HG03342 (cell line): ENCODE measurements around the gene BZW2.

Experiments
- ATAC-seq: cut with Tn5 transposase; IDR thresholded peaks from one replicate; pipeline ENCODE4 v1.9.1; 2021; ENCODE audit warnings: mild to moderate bottlenecking, moderate library complexity; ENCODE audit not compliant: unreplicated experiment

BZW2 gene

DNA sequence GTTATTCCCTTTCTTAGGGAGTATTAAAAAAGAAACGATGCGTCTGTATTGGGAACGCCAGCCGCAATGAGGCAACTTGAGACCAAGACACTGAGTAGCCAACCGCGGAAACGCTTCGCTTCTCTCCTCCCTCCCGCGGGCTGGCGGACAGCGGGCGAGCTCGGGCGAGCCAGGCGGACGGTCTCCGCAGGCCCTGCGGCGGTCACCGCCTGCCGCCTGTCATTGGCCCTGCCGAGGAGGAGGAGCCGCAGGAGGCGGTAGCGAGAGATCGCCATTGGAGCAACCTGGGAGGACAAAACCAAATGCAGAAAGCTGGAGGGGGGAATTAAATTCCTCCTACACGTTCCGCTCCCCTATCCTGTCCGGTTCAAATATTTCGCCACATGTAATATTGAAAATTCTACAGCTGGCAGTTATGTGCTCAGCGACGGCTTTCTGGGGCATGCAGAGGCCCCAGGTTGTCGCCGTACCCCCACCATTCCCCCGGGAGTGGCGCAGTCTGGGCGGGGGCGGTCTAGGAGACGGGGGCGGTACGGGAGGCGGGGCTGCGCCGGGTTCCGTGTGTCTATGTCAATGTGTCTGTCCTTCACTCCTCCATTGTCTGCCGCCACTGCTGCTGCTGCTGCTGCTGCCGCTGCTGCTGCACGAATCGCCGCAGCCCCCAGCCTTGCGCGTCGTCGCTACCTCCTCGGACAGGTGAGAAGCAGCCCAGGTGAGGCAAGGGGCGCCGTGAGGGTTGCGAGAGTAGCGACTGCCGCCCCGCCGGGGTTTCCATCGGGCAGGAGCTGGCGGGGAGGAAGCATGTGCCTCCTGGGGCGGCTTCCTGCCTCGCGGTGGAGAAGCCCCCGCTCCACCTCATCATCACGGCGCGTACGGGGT lies at the start of gene BZW2, which contains the start of gene ANKMY2:
TSS of gene BZW2 (plus strand) at position 589 of the 879 bp plus-strand sequence. CDS start 19,263 bp downstream, outside the sequence.
TSS of gene ANKMY2 (minus strand) at position 162 of the 879 bp plus-strand sequence. CDS start 181 bp downstream, outside the sequence.
- peak; percentile 96 for ATAC-seq

GRCh38 chr7:16598015-16598414 lies 48.0 kb upstream of the BZW2 start:
- no peak for ATAC-seq

DNA sequence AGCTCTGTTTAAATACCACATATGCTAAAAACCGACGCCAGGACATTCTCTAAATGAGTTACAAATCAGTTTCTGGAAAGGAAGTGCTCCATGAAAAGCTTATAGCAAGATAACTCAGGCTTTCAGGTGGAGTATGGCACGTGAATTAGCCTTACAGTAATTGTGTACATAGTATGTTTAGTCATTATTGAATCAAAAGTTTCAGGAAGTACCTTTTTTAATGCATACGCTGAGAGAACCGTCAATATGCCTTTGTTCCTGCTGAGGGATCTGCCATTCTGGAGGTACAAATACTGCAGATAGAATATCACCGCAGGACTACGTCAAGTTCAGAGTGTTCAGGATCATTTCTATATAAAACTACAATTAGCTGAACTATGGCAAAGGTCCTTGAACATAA lies 46.1 kb upstream of the BZW2 start:
- ATAC-seq: no peak

- no peak for ATAC-seq
Observed at GRCh38 chr7:16603633-16604032, 42.3 kb upstream of the BZW2 start.

- ATAC-seq: no peak
Observed at GRCh38 chr7:16604054-16604453, 41.9 kb upstream of the BZW2 start.

DNA sequence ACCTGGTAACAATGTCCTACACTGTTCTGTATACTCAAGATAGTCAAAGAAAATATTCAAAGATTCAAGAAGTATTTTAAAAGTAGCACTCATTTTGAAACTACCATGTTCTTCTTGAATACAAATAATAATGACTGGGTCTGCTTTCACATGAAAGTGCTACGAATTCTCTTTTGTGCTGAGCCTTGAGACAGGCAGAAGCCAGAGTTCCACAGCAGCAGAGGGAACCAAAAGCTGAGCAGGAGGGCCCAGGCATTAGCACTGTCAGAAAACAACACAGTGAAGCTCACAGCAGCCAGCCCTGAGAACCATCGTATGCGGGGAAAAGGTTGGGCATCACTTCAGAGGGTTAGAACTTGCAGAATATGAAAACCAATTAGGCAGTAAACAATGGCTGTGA lies 39.3 kb upstream of the BZW2 start:
- no peak for ATAC-seq

GRCh38 chr7:16609842-16610450 lies 36.0 kb upstream of the BZW2 start:
- peak; percentile 92 for ATAC-seq

GRCh38 chr7:16611711-16612110 lies 34.3 kb upstream of the BZW2 start:
- ATAC-seq: no peak

DNA sequence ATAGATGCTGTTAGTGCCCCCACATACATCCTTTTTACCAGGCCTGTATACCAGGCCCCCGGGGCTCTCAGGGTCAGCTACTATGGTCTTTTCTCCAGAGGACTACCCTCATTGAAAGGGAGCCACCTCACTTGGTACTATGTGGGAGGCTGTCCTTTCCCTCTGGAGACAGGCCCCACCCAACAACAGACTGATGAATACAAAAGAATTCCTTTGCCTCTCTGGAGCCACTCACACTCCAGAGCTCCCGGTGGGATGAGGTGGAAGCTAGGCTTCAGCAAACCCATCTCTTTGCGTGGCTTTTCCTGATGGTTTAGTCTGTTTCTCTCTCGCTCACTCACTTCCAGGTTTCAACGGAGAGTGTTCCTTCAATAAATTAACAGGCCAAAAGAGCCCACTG lies 30.8 kb upstream of the BZW2 start:
- no peak for ATAC-seq

DNA sequence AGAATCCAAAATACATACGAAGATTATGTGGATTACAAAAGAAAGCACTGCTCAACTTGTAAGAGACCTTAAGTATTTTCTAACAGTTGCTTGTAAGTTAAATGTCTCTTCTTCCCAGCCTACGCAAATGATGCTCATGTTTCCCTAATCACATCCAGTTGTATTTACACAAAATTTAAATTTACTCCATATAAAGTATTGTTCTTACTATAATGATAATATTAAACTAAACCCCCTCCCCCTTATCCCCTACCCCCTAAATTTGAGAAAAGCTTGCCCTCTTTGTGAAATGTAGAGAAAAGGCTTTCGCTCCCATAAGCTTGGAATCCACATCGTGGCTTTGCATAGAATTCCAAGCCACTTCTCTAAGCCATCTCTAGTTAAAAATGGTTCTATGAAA lies 29.9 kb upstream of the BZW2 start:
- ATAC-seq: no peak

- ATAC-seq: no peak
Observed at GRCh38 chr7:16616542-16616941, 29.4 kb upstream of the BZW2 start.

DNA sequence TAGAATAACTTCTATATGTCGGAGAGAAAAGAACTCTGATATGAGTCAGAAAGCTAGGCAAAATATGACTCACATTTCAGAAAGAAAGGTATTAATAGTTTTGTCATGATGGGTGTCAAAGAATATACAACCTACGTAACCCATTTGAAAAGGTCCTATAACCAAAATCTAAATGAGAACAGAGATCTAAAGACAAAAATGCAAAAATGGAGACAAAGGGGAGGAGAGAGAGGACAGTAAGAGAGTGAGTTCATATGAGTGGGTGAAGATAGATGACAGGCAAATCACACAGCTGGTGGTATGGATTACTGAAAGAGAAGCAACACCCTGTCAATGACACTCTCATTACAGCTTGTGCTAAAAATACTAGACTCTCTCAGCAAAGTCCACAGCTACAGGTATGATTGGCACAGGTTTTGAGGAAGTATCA lies 26.0 kb upstream of the BZW2 start:
- ATAC-seq: peak; percentile 90

DNA sequence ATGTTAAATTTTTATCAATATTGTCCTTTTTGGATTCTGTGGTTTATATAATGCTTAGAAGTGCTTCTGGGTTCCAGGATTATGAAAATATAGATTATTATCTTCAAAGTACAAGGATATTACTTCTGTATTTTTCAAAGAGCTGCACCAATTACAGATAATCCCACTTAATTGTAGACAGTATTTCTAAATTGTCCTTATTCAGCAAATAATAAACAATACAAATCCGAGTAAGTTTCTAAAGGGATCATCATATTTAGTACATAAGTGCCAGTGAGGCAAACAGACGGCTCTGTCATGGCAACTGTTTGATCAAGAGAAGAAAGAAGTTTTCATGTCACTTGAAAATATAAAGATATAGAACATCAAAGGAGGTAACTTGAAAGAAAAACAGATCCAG lies 19.6 kb upstream of the BZW2 start:
- ATAC-seq: no peak

DNA sequence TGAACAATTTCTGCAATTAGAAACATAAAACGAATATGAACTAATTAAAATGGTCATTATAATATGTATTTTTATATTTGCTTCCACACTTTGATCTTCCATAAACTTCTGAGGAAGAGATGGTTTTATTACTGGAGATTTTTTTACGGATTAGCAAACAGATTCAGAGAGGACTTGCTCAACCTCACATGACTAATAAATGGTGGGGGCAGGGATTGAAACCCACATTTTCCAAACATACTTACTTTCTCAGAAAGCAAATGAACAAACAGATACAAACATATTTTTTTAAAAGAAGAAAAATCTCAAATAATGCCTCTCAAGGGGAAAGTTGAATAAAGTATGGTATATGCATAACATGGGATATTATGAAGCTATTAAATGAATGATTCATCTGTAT lies 18.7 kb upstream of the BZW2 start:
- ATAC-seq: no peak

DNA sequence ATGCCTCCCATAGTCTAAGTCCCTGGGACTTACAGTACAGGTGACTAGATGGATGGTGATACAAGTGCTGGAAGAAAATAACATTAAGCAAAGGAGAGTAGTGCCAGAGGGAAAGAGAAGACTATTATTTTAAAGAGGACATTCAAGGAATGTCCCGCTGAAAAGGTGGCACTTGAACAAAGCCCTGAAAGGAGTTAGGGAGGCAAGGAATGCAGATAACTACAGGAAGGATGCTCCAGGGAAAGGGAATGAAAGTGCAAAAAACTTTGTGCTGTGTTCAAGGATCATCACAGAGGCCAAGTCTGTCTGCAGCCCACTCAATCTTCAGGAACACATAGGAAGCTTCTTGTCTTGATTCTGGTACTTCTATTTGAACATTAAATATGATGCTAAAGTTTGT lies 15.3 kb upstream of the BZW2 start:
- ATAC-seq: no peak

DNA sequence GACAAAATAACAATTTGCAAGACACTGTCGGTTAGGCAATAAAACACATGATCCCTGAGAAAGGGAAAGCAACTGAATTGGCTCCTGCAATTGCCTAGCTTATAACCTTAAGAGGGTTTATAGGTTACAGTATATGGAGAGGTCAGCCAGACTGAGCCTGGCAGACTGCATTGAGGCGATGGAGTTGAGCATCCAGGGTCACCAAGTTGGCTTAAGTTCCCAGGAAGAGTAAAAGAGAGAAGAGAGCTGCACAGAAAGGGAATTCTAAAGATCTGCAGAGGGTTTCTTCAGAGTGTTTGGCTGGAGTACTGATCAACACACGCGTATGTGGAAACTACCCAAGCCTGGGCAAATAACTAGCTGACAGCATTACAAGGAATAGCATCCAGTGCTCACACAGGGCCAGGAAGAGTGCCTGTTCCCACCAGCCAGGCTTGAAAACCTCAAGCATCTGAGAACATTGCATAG lies 11.7 kb upstream of the BZW2 start:
- ATAC-seq: no peak

DNA sequence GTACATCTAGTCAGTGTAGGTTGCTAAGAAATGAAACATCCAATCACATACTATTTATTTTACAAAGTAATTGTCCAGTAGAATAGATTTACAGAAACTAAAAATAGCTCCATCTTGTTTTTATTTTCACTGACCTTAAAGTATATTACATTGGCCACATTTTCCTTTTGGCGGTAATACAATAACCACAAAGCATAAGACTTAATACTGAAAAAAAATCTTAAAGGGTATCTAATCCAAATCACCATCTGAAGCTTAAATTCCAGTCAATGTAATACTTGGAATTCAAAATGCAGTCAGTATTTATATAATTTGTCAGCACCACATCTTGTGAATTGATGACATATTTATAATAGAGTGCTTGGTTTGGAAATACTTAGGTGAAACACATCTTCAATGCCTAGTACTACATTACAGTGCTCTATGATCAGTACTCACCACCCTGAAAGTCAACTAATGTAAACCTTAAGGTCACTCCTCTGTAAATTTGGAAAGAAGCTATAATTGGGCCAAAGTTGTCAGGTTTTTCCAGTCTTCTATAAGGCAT lies 9.4 kb upstream of the BZW2 start:
- ATAC-seq: no peak

GRCh38 chr7:16637379-16637778 lies 8.6 kb upstream of the BZW2 start:
- ATAC-seq: no peak

GRCh38 chr7:16638282-16639280 lies 7.4 kb upstream of the BZW2 start:
- no peak for ATAC-seq

GRCh38 chr7:16644157-16644556 lies 1.8 kb upstream of the BZW2 start:
- no peak for ATAC-seq
